Measurements from ENCODE around the gene ABHD3.

The ABHD3 gene, protein sequence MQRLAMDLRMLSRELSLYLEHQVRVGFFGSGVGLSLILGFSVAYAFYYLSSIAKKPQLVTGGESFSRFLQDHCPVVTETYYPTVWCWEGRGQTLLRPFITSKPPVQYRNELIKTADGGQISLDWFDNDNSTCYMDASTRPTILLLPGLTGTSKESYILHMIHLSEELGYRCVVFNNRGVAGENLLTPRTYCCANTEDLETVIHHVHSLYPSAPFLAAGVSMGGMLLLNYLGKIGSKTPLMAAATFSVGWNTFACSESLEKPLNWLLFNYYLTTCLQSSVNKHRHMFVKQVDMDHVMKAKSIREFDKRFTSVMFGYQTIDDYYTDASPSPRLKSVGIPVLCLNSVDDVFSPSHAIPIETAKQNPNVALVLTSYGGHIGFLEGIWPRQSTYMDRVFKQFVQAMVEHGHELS

DNA sequence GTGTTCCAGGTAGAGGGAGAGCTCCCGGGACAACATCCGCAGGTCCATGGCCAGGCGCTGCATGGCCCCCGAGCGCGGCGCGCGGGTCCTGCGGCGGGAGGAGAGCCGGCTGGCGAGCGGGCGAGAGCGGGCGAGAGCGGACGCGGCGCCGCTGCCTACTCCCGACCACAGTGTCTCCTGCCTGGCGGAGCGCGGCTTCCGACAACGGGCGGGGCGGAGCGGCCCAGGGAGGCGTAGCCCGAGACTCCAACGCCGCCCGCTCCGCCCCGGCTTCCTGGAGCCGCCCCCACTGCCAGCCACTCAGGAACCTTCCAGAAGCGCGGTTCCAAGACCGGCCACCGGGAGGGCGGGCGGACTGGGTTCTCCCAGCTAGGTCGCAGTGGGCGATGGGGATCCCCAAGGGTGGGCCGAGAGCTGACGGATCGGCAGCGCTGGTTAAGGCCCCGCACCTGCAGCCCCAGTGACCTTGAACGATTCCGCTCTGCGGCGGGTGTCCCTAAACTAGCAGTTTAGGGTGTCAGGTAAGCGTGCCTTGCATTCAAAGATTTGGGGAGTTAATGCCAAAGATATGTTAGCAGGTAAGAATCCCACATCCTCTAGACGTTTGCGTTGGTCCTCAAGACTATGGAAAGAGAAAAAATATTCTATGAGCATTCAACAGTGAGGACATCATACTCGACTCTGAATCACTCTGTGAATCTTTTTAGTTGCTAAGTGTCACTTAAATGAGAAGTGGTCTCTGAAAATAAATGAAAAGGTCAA, at the start of gene ABHD3:
Gene ABHD3, minus strand, starts transcription at position 172 of the 762 bp plus-strand sequence. Its CDS starts 109 bp downstream, at position 63.
- in situ Hi-C loops (cut with MboI; ENCODE audit: low sequenced_read_pairs), result no loop called here

DNA sequence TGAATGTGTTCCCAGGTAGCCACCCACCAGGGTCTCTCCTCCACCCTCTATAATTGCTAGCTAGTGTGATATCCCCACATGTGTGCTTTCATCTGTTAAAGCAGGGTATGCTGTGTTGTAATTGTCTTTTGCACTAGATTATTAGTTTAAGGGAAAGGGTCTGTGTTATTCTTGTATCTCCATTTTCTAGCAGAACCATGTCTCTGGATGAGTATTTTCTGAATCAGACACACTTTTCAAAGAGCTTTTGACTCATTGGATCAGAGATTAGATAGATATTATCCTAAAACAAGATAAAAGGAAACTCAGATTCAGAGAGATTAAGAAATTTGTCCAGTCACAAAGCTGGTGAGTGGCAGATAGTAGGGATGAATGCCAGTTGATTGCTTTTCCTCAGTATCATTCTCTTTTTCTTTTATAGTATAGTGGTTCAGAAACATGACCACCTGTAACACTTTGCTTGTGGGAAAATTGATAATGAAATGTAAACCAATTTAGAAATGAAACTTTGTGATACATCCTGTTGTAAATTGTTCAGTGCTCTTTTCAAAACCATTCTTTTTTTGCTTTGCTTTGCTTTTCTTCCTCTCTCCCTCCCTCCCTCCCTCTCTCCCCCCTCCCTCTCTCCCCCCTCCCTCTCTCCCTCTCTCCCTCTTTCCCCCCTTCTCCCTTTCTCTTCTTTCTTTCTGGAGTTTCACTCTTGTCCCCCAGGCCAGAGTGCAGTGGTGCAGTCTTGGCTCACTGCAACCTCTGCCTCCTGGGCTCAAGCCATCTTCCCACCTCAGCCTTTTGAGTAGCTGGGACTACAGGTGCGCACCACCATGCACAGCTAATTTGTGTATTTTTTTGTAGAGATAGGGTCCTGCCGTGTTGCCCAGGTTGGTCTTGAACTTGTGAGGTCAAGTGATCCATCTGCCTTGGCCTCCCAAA, 43.5 kb upstream of the ABHD3 start:
- in situ Hi-C loops (cut with MboI; ENCODE audit: low sequenced_read_pairs), result loop anchor here (25.0 kb wide), 1 partner anchor 136 kb away; the partner anchor contains the start of genes ESCO1 and SNRPD1

DNA sequence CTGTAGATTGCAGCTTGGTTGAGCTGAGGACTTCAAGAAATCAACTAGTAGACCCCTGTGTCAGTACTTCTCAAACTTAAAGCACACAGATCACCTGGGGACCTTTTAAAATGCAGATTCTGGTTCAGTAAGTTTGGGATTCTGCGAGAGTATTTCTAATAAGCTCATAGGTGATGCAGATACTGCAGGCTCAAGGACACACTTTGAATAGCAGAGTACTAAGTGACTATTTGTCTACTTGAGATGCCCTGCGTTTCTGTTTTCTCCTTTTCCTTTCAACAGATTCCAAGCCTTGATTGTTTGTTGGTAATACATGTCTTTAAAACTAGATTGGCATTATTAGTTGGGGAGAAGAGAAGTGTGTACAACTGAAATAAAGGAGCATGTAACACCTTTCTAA, 42.7 kb upstream of the ABHD3 start:
- in situ Hi-C loops (cut with MboI; ENCODE audit: low sequenced_read_pairs), result loop anchor here (25.0 kb wide), 1 partner anchor 135 kb away; the partner anchor contains the start of genes ESCO1 and SNRPD1

DNA sequence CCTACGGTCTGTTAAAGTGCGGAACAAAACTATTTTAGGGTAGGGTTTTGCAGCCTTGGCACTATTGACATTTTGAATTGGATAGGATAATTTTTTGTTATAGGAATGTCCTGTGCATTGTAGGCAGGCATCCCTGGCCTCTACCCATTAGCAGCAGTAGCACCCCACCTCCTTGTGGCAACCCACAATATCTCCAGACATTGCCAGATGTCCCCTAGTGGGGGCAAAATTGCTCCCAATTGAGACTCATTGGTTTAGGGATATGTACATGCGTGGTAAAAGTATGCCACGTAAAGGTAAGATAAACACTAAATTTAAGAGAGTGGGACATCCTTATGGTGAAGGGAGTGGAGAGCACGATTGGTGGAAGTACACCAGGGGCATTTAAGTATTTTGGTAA, 40.7 kb upstream of the ABHD3 start:
- in situ Hi-C loops (cut with MboI; ENCODE audit: low sequenced_read_pairs), result loop anchor here (25.0 kb wide), 1 partner anchor 133 kb away; the partner anchor contains the start of genes ESCO1 and SNRPD1

DNA sequence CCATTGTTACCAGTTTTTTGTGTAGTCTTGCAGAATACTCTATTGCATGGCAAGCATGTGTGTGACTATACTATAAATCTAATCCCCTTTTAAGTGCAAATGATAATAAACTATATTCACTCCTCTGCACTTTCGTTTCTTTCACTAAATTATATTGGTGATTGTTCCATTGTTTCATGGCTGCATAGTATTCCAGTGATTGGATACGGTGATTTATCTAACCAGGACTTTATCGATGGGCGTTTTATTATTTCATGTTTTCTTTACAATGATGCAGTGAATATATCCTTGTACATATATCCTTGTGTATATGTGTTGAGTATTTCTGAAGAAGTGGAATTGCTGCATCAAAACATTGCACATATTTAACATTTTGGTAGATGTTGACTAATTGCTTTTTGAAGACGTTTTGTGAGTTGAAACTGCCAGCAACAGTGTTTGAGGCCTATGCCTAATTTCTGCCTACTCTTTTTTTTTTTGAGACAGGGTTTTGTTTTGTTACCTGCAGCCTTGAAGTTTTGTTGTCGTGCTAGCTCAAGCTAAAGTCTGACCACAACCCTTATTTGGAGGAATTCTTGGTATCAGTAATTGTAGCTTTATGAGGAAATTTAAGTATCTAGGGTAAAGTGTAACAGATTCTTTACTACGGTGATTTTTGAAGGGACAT, 38.7 kb upstream of the ABHD3 start:
- in situ Hi-C loops (cut with MboI; ENCODE audit: low sequenced_read_pairs), result loop anchor here (25.0 kb wide), 1 partner anchor 131 kb away; the partner anchor contains the start of genes ESCO1 and SNRPD1

DNA sequence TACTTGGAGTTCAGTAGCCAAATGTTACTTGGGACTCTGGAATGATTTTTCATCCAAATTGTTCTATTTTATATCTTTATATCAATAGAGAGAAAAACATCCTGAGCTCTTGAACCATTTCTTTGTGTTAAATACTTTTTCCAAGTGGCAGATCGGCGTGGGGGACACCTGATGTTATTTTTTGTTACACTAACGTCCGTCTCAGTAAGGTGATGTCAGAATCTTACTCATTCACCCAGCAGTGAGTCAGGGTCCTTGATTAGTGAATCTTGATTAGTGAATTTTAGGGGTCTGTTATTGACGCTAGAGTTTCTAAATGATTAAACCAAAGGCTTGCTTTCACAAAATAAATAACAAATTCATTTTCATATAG, 37.7 kb upstream of the ABHD3 start:
- in situ Hi-C loops (cut with MboI; ENCODE audit: low sequenced_read_pairs), result loop anchor here (25.0 kb wide), 1 partner anchor 130 kb away; the partner anchor contains the start of genes ESCO1 and SNRPD1

DNA sequence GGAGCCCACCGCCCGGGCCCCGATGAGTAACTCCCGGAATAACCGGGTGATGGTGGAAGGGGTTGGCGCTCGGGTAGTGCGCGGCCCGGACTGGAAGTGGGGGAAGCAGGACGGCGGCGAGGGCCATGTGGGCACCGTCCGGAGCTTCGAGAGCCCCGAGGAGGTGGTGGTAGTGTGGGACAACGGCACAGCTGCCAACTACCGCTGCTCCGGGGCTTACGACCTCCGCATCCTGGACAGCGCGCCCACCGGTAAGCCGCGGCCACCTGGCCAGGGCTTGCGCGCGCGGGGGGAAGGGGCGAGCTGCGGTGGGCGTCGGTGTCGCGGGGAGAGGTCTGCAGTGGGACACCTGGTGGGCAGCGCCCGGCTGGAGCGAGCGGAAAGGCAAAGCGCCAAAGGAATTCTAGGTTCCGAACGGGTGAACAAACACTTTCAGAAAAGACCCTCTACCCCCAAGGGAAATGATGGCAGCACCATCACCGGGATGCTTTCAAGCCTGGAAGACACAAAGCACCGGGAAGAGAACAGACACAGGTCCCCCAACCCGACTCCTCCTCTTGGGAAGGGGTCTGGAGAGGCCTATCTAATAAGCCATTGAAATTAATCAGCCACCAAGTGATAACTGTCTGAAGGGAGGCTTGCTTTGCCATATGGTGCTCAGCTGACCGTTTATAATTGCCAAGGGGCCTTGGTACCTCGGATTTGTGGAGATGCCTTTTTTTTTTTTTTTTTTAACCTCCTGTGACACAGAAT, 37.2 kb upstream of the ABHD3 start:
- in situ Hi-C loops (cut with MboI; ENCODE audit: low sequenced_read_pairs), result loop anchor here (25.0 kb wide), 1 partner anchor 129 kb away; the partner anchor contains the start of genes ESCO1 and SNRPD1

DNA sequence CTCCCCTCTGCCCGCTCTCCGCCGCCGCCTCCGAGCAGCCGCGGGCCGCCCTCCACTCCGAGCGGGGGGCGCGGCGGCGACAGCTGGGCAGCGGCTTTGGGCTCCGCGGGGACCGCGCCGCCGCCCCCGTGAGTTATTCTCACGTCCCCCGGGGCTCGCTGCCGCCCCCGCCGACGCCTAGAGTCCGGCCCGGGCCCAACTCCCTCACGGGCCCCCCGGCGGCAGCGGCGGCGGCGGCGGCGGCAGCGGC, 36.7 kb upstream of the ABHD3 start:
- in situ Hi-C loops (cut with MboI; ENCODE audit: low sequenced_read_pairs), result loop anchor here (25.0 kb wide), 1 partner anchor 129 kb away; the partner anchor contains the start of genes ESCO1 and SNRPD1

DNA sequence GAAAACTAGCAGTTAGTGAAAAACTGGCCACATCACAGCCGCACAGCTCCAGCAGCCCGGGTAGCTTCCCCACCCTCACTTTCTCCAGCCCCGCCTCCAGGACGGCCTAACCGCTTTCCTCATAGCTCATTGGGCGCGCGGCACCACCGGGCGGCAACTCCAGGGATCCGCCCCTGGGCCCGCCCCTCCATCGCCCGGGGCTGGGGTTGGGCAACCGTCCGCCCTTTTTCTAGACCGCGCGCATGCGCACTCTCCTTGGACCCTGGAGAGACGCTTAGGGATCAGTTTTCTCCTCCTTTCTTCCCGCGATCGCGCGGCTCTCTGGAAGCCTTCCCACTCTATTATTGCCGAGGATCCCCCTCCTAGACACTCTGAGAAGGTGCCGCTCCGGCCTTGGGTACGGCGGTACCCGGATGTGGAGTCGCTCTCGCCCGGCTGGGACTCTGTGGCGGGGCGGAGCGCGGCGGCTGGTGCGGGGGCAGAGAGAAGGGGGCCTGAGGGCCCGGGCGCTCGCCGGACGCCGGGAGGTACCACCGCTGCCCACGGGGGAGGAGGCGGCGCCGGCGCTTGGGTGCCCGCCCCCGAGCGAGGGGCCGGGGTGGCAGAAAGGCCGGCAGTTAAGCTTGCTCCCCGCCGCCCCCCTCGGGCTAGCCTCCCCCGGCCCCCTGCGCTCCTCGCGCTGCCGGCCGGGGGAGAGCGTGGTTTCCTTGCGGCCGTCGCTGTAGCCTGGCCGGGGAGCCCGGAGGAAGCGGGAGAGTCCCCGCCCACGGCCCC, 36.2 kb upstream of the ABHD3 start, which contains the start of gene MIB1:
Gene MIB1, plus strand, starts transcription at position 255 of the 774 bp plus-strand sequence. CDS start 792 bp downstream, outside the sequence.
- in situ Hi-C loops (cut with MboI; ENCODE audit: low sequenced_read_pairs), result loop anchor here (25.0 kb wide), 1 partner anchor 128 kb away; the partner anchor contains the start of genes ESCO1 and SNRPD1

DNA sequence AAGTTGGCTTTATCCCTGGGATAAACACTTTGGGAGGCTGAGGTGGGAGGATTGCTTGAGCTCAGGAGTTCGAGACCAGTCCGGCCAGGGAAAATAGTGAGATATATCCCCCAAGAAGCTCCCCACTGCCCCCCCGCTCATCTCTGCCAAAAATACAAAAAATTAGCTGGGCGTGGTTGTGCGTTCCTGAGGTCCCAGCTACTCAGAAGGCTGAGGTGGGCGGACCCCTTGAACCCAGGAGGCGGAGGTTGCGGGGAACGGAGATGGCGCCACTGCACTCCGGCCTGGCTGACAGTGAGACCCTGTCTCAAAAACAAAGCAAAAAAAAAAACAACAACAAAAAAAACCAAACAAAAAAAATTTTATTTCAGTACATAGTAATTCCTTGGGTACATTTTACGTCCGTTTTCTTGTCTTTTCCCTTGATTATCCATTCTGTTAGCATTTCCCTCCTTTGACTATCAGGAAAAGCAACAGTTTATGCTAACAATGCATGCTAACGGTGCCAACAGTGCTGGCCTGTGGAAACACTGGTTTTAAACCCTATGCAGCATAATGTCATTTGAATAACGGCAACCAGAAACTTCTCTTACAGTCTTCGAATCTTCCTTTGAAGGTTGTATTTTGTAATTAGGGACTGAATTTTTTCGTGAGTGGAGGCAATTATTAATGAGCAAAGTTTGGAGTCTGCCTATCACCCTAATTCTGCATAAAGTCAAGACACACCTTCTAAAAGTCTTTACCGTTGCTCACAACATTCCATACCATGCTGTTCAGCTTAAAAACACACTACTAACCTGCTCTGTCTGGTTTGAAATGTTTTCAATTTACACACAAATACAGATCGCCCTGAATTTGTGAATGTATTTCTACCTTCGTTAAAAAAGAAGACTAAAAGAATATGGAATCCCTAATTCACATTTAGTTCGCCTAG, 35.3 kb upstream of the ABHD3 start:
- in situ Hi-C loops (cut with MboI; ENCODE audit: low sequenced_read_pairs), result loop anchor here (25.0 kb wide), 1 partner anchor 128 kb away; the partner anchor contains the start of genes ESCO1 and SNRPD1

DNA sequence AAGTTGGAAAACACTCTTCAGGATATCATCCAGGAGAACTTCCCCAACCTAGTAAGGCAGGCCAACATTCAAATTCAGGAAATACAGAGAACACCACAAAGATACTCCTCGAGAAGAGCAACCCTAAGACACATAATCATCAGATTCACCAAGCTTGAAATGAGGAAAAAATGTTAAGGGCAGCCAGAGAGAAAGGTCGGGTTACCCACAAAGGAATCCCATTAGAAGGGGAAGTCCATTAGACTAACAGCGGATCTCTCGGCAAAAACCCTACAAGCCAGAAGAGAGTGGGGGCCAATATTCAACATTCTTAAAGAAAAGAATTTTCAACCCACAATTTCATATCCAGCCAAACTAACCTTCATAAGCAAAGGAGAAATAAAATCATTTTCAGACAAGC, 32.4 kb upstream of the ABHD3 start:
- in situ Hi-C loops (cut with MboI; ENCODE audit: low sequenced_read_pairs), result loop anchor here (25.0 kb wide), 1 partner anchor 125 kb away; the partner anchor contains the start of genes ESCO1 and SNRPD1

DNA sequence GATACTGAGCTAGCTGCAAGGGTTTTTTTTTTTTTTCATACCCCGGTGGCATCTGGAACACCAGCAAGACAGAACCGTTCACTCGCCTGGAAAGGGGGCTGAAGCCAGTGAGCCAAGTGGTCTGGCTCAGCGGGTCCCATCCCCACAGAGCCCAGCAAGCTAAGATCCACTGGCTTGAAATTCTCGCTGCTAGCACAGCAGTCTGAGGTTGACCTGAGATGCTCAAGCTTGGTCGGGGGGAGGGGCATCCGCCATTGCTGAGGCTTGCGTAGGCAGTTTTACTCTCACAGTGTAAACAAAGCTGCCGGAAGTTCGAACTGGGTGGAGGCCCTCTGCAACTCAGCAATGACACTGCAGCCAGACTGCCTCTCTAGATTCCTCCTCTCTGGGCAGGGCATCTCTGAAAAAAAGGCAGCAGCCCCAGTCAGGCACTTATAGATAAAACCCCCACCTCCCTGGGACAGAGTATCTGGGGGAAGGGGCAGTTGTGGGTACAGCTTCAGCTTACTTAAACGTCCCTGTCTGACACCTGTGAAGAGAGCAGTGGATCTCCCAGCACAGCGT, 31.0 kb upstream of the ABHD3 start:
- in situ Hi-C loops (cut with MboI; ENCODE audit: low sequenced_read_pairs), result loop anchor here (25.0 kb wide), 1 partner anchor 123 kb away; the partner anchor contains the start of genes ESCO1 and SNRPD1

DNA sequence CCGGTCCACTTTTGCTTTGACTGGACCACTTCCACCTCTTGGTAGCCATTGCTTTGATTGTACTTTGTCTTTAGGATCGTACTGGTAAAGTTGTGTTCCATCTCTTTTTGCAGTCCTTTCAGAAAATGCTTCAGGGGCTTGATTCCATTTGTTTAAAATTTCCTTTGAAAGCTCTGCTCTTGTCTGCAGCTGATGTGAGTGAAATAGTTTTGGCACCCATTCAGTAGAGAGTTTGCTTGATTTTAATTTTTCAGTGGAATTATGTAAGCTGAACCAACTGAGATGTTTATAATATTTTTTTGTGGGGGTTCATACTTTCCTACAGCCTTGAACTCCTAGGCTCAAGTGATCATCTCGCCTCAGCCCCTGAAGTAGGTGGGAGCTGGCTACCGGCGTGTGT, 28.4 kb upstream of the ABHD3 start:
- in situ Hi-C loops (cut with MboI; ENCODE audit: low sequenced_read_pairs), result loop anchor here (25.0 kb wide), 1 partner anchor 121 kb away; the partner anchor contains the start of genes ESCO1 and SNRPD1

DNA sequence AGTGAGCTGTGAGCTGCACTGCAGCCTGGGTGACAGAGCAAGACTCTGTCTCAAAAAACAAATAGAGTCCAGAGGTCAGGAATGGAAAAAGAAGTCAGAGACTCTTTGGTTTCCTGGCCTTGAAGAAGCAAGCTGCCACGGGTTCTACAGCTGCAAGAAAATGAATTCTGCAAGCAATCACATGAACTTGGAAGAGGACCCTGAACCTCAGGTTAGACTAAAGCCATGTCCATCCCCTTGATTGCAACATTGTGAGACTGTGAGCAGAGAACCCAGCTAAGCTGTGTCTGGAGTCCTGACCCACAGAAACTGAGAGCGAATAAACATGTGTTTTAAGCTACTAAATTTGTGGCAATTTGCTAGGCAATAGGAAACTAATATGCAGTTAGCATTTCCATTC, 23.1 kb upstream of the ABHD3 start:
- in situ Hi-C loops (cut with MboI; ENCODE audit: low sequenced_read_pairs), result loop anchor here (25.0 kb wide), 1 partner anchor 115 kb away; the partner anchor contains the start of genes ESCO1 and SNRPD1

DNA sequence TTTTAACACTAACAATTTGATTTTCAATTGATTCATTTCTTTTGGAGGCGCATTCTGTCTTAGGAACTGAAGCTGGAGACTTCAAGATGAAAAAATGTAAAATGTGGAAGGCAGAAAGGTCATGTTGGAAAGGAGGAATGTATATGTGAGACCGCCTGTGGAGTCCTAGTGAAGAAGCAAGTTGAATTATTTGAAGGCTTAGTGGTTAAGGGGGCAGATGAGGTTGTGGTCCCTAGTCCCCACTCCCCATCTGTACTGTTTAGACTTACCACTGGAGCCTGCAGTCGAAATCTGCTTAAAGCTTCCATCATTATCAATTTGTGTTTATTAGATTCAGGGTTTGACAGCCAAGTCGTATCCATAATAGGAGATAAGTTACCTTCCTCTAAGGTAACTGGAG, 20.6 kb upstream of the ABHD3 start:
- in situ Hi-C loops (cut with MboI; ENCODE audit: low sequenced_read_pairs), result loop anchor here (25.0 kb wide), 1 partner anchor 113 kb away; the partner anchor contains the start of genes ESCO1 and SNRPD1

DNA sequence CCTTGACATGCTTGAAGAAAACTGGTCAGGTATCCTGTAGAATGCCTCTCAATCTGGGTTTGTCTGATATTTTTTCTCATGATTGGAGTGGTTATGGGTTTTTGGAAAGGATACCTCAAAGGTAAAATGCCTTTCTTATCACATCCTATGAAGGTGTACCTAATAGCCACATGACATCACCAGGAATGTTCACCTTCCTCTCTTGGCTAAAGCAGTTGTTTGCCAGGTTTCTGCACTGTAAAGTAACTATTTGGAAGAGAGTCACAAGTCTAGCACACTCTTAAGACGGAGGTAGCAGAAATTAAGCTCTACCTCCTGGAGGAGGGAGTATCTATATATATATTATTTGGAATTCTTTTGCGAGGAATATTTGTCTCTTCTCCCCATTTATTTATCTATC, 18.1 kb upstream of the ABHD3 start:
- in situ Hi-C loops (cut with MboI; ENCODE audit: low sequenced_read_pairs), result no loop called here

Measured in HL-60/S4 treated with retinoic acid at 250 ng/mL for 4 days and 3 days (cell line).